EL (cell line): ENCODE data around the gene FEZF1.
"Not testable (repeated sequence)": the region's sequence is repeated elsewhere in the genome, so short reads cannot be mapped to it uniquely, and the experiment has no call there.

ENCODE experiments used
- DNase-seq: peaks from one replicate; pipeline ENCODE4 v3.0.0-alpha.2; 2016

The FEZF1 gene

DNA sequence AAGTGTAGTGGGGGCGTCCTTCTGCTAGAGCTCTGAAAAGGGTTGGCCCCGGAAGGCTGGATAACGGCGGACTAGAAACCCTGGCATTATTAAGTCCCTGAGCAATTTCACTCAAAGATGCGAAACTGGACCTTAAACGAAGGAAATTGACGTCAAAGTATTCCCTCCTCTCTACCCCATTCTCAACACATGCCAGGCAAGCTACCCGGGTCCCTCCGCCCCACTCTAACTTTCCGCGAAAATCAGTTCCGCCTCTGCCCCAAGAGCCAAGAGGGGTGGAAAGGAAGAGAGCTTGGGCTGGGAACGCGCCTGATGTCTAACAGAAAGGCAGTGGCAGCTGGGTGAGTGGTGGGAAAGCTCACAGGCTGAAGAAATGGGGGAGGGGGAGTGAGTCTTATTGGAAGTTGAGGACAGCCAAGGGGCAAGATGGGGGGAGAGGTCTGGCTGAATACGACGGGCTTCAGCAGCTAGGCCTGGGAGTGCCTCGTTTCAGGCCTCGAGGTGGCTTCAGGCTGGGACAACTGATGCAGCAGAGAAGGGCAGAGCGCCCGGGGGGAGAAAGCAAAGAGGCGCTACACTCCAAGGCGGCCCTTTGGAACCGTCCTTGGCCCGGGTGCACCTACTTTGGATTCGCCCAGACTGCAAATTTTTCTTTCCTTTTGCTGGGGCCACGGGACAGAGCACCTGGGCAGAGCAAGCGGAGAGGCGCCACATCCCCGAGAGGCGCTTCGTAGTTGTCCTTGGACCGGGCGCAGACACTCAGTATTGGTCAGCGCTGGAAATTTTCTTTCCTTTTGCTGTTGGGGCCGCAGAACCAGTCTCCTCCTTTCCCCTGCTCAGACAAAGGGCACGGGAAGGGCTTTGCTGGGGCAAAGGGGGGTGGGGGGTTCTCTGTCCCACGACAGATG, 2.0 kb upstream of the FEZF1 start:
- no peak for DNase-seq

DNA sequence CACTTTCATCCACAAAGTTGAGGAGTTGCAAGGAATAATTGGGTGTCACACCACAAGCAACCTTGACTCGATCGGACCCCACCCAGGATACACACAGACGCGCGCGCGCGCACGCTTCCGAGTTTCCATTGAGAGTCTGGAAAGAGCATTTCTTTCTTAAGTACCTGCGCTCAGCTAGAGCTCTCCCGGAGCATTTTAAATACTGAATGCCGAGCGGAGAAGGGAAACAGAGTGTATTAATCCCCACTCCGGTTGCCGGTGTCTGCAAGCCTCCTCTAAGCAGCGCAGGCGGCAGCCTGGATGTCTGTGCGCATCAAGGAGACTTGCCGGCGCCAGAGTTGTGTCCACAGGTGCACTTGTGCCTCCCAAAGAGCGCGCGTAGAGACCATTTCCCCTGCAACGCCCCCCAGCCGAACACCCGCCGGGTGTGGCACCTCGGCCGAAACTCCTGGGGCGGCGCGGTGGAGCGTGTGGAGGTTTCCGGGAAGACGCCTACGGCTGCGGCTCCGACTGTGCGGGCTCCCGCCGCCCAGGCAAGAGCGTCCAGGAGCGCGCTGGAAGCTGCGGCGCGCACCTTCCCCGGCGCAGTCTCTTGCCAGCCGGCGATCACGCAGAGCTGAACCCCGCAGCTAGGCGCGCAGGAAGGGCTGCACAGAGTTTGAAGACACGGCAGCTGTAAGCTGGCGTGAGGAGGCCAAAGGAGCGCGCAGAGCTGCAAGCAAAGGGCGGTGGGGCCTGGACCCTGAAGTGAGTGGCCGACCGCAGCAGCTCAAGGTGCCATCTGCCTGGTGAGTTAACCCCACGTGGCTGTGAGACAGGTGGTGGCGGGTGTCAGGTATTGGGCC, 1.1 kb upstream of the FEZF1 start:
- no peak for DNase-seq

DNA sequence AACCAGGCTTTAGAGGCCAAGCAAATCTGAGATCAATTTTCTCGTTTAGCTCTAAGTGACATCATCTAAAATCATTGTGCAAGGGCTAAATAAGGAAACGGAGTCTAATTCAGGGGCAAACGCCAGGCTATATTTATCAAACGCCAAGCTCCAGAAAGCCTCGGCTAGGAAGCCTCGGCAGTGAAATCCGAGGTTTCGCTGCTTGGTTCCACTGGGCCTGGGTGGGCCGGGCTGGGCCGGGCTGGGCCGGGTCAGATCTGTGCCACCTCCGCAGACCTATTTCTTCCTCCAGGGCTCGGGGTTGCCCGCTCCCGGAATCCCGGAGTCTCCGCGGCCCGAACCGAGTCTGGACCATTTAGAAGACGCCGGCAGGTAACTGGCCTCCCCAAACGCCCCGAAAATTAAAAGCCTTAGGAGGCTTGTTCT, 459 bp upstream of the FEZF1 start:
- no peak for DNase-seq

DNA sequence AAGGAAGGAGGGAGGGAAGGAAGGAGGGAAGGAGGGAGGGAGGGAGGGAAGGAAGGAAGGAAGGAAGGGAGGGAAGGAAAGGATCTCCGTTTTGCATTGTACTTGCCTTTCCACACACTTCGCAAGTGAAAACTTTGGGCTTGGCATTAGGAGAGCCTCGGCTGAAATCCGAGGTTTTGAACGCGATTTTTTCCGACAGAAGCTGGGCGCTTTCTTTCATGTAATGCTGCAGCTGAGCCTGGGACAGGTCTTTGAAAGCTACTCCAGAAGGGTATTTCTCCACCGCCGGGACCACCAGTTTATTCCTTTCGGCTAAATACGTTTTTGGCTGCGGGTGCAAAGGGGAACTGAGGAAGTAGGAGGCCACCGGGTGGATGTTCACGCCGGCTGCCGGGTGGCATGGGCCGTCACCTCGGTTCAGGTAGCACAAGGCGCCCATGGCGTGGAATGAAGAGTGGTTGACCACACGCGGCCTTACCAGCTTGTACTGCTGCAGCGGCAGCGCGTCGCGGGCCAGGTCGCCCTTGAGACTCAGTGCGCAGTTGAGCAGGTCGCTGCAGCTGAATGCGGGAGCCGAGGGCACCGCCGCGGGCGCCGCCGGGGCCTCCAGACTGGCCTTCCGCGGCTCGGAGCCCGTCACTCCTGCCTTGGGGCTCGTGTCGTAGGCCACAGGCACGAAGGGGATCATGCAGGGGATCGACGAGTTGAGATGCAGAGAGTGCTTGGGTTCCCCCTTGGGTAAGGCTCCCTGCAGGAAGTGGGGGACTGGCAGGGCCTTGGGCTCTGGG, 825 bp downstream of the FEZF1 start:
- no peak for DNase-seq

DNA sequence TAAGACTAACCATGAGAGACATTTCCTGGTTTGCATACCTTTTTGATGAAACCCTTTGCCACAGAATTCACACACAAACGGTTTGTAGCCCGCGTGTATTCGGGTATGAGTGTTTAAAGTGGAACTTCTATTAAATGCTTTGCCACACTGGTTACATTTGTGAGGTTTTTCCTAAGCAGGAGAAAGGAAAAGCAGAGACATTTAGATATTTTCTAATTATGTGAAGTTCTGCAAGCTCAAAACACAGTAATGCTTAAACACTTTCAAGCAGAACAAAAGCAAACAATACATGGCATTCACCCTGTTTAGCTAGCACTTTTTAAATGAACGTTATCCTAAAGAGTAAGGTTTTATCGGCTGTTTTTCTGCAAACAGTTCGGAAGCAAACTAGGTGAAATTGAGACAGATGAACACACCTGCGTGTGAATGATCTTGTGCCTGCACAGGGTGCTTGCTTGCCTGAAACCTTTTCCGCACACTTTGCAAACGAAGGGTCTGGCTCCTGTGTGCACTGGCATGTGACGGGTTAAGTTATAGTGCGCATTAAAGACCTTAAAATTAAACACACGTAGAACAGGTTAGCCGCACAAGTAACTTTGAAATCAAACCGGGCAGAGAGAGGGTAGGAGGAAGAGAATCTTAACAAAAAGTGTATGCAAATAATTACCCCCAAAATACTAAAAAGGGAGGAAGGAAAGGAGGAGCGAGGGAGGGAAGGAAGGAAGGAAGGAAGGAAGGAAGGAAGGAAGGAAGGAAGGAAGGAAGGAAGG, 1.6 kb downstream of the FEZF1 start:
- DNase-seq: no peak

DNA sequence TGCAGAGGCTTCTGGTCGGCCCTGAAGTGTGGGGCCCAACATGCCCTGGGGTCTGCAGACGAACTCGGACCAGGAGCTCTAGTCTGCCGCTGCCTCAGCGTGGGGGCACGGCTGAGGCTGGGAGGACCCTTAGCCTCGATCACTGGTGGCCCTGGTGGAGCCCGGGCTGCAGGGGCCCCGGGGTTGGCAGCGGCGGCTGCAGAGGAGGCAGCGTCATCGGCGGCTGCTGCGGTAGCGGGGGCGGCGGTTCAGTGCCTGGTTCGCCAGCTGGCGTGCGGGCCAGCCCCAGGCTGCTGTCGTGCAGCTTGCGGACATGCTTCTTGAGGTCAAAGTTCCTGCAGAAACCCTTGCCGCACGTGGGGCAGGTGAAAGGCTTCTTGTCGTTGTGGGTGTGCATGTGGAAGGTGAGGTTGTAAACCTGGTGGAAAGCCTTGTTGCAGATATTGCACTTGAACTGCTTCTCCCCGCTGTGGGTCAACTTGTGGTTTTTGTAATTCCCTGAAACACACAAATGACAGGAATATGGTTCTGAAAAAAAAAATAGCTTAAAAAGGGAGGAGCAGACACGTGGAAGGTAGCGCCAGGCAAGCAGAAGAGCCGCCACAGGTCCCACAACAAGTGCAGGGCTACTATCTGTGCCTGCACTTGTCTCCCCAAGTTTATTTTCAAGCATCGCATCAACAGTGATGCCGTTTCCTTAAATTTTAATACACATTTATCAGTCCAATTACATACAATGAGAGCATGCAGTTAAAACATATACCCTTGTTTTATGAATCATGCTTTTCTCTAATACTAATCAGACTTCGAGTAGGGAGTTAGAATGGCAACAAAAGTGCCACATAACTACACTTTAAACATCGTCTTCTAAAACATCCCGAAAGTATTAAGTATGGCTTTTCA, 2.4 kb downstream of the FEZF1 start:
- no peak for DNase-seq

DNA sequence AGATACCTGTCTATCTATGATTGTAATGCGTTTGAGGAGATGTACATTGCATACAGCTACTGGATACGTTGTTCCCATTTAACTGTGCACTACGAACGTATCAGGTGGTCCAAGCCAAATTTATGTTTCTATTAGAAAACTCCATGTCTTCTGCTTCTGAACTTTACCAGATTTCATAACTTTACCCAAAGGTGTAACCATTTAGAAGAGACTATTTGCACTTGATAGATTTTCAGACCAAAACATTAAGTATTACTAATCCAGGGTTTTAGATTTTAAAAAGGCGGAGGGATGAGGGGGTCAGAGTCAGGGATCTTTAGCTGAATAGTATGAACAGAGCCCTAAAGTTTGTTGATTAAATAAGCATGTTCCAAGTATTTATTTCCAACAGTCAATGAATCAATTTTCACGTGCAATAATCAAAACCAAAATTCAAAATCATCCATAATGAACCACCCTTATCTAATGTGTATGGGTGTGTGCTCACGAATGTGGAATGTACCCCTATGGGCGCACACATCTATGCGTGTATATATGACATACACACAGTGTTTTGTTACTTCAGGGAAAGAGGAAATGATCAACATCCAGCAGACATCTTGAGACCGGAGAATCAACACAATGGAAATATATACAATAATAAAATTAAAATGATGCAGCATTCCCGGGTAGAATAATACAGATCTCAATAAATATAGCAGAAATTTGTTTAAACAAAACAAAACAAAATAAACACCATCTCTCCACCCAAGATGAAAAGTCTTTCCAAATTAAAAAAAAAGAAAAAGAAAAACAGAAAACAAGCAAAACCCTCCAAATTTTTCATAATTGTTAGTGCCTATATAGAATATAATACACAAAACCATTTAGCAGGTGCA, 3.4 kb downstream of the FEZF1 start:
- DNase-seq: no peak

DNA sequence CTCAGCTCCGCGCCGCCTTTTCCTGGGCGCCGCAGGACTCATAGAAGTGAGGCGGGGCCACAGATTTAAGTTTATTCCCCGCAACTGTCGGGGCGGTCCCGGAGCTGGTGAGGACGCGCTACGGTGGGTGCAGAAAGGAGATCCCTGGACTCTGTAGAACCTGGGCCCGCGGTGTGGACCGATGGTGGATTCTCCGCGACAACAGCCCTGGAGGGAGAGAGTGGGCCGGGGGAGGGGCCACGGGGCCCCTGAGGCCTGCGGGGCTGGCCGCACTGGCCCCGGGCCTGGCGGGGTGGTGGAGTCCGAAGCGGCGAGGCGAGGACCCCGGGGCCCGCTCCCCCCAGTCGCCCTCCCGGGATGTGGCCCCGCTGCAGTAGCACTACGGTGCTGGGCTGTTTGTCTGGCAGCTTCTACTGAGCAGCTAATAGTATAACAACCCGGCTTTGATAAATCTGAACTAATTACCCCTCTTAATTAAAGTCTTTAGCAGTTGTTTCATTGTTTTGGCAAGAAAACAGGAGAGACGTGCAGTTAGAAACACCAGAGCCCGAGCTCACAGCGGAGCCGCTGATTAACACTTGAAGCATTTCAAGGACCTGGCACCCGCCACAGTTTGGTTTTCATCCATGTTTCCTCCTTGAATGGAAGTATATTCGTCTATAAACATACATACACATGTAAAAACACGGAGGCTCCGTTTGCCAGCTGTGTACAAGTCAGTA, 4.2 kb downstream of the FEZF1 start:
- no peak for DNase-seq

DNA sequence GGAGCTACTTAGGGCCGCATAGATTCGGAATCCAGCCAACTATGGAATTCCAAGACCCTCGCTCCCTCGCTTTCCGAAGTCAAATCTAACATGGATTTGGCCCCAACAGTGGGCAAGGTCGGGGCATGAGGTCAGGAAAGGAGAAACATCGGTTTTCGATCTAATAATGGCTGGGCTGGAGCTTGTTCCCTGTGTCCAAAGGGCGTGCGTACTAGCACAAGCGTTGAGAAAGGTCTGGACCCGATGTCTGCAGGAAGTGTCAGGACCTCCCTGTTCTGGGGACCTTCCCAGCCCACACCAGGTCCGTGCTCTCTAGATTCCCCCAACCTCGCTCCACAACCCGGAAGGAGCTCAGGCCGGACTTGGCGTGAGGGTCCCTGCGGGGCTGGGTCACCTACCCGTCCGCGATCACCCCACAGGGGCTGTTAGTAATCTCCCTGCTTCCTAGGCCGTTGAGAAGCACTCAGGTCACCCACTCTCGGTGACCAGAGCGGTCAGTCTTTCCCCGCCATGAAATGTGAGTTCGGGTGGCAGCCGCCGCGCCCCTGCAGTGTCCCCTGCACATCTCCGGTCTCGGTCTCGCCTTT, 4.8 kb downstream of the FEZF1 start:
- no peak for DNase-seq

DNA sequence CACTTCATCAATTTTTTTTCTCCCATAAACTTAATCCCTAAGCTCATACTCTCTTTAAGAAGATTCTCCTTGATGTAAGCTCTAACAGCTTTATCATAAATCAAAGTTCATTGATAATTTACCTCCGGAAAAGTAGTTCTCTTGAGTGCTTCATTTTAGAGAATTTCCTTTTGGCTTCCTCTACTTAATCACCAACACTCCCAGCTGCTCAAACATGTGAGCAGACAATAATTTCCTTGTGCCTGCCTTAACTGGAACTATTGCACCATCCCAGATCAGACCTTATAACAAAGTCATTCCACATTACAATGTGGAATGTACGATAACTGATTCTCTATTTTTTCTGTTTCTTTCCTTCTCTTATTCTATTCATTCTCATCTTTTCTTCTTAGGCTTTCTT, 5.9 kb downstream of the FEZF1 start:
- no peak for DNase-seq

DNA sequence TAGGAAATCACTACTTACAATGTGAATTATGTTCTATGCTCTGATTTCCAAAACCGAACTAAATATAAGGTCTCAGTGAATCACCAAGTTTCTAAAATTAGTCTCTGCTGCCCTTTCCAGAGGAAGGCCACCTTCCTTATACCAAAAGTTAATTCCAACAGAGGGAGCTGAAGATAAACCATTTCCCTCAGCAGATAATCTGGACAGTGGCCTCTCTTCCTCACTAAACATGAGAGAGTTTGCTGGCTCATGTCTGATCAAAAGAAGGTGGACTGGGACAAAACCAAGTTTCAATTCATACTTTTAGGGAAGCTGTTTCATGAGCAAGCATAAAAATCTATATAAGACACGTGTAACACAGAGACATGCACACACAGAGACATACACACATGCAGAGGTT, 6.4 kb downstream of the FEZF1 start:
- DNase-seq: no peak

DNA sequence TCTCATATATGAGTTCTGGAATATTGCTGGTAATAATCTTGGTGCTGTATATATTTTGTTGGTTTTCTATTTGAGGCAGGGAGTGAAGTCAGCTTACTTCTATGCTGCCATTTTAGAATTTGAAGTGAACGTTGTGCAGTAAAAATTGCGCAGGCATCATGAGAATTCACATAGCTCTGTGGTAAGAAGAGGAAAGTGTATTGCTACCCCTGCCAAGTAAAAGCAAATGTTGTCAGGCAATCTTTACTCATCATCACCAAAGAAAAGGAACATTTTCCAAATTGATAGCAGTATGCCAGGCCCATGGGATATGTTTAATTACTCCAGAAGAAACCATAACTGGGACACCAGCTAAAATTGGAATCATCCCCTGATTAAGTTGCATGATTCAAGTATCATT, 13.4 kb downstream of the FEZF1 start:
- DNase-seq: no peak

DNA sequence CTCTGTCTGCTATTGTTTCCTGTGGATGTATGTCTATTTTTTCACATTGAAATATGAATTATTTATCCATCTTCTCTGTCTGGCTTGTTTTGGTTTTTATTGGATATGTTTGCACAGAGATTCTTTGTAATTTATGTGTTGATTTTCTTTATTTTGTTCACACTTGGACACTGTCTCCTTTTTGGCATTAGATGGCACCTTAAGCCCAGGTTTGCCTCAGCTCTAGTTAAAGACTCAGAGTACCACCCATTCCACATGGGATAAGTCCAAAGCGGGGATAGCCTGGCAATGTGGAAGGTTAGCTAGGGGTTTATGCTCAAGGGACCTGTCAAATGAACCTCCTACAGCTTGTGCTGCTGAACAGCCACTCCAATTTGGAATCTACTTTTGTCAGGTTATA, 14.1 kb downstream of the FEZF1 start:
- DNase-seq: no peak

DNA sequence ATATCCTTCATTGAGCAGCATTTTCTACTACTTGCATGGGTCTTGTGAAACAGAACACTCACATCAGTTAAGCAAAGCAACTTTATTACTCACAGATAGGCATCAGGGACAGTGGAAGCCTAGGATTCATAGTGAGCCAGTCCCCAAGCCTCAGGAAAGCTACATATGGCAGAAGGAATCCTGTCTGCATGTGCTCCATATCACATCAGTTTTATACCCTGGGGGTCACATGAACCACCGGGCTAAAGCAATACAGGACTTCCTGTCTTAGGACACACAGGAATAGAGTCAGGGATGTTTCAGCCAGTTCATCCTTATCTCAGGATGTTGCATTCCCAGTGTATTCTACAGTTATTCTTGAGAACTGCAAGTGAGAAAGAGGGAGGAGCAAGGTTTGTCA, 15.1 kb downstream of the FEZF1 start:
- DNase-seq: no peak

DNA sequence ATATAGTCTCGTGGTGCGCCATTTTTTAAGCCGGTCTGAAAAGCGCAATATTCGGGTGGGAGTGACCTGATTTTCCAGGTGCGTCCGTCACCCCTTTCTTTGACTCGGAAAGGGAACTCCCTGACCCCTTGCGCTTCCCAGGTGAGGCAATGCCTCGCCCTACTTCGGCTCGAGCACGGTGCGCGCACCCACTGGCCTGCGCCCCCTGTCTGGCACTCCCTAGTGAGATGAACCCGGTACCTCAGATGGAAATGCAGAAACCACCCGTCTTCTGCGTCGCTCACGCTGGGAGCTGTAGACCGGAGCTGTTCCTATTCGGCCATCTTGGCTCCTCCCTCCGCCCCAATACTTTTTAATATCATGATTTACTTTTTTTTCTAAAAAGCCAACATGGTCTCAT, 19.9 kb downstream of the FEZF1 start:
- not testable (repeated sequence) for DNase-seq

DNA sequence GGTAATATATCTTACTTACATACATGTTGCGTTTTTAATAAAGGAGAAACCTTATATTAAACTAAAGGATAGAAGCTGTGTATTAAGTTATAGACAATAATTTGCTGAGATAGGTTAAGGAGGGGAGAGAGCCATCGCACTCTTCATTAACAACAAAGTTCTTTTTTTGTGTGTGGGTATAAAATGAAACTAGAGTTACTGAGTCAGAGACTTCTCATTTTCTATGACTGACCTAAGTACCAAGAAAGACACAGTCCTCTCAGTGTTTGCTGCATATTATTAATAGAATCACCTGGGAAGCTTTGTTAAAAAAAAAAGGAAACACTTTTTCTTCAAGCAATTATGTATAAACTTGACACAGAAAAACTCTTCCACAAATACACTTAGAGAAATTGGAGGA, 31.4 kb downstream of the FEZF1 start:
- DNase-seq: no peak

DNA sequence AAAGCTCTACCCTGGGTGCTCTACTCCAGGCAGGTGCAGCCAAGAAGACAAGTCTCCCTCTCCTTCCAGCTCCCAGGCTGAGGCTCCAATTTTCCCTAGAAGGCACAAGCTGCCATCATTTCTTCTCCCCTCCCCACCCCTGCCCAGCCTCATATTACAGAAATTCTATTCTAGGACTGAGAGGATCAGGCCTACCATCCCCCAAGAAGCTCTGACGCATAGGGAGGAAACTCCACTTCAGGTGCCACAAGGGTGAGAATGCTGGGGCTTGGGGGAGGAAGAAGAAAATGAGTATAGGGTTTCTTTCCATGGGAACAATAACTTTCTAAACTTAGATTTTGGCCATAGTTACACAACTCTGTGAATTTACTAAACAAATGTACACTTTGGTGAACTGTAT, 35.3 kb downstream of the FEZF1 start:
- DNase-seq: no peak

DNA sequence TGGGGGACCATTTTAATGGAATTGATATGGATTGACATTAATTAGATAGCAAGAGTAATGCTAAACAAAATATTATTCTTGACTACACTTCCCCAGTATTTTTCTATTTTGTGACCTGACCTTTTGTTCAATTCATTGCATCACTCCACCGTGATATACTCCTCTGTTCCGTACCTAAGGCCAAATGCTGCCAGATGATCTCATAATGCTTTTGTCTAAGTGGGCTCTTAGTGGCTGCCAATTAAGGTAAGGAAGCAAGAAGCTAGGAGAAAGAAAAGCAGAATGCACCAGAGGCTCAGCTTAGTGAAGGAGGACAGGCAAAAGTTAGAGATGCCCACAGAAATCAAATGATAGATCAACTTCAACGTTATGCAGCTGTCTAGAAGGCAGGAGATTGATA, 36.4 kb downstream of the FEZF1 start:
- no peak for DNase-seq

DNA sequence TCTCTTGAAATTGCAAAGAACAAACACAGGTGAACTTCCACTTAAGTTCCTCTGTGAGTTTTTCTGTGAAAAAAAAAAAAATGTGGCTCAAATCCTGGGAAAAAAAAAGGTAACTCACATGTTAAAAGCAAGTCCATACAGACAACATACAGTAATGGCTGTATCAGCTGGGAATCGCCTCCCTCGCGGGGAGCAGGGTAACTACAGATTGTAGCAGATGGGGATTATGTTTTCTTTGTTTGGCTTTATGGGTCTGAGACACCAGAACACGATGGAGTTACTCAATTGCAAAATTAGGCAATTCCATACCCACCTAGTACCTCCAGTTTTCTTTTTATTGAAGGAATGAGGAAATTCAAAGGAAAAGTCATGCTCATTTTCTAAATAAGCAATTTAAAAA, 42.3 kb downstream of the FEZF1 start:
- no peak for DNase-seq
